Loucy (cell line): ENCODE results near the gene DDOST.

Experiments used
- H2AFZ ChIP-seq: fragments of 200-600 bp; sonication (generic); 2 replicates; pipeline ENCODE4 v1.6.0; 2016; ENCODE audit warnings: antibody characterized with exemption, mild to moderate bottlenecking, low read length, moderate library complexity
- H3F3A ChIP-seq: fragments of 200-600 bp; 2 replicates; pipeline ENCODE4 v1.6.0; 2016; ENCODE audit warnings: antibody characterized with exemption, low read depth, mild to moderate bottlenecking
- H3K27me3 ChIP-seq: fragments of 200-600 bp; sonication (generic); 2 replicates; pipeline ENCODE4 v1.6.1; 2014; ENCODE audit warnings: low read length, mild to moderate bottlenecking; ENCODE audit not compliant: insufficient read depth, poor library complexity, severe bottlenecking
- H3K36me3 ChIP-seq: fragments of 200-600 bp; sonication (generic); 2 replicates; pipeline ENCODE4 v1.6.1; 2016; ENCODE audit warnings: low read length; ENCODE audit not compliant: insufficient read depth
- H3K4me1 ChIP-seq: fragments of 200-600 bp; sonication (generic); 2 replicates; pipeline ENCODE4 v1.5.1; 2014; ENCODE audit warnings: low read length, mild to moderate bottlenecking; ENCODE audit not compliant: insufficient read depth, poor library complexity, severe bottlenecking
- H3K4me2 ChIP-seq: fragments of 200-600 bp; sonication (generic); 2 replicates; pipeline ENCODE4 v1.6.0; 2014; ENCODE audit warnings: antibody characterized with exemption, low read length, low read depth, mild to moderate bottlenecking; ENCODE audit not compliant: poor library complexity, severe bottlenecking
- H3K4me3 ChIP-seq: fragments of 200-600 bp; sonication (generic); 2 replicates; pipeline ENCODE4 v1.5.1; 2014; ENCODE audit warnings: low read length, mild to moderate bottlenecking, mixed read lengths; ENCODE audit not compliant: poor library complexity, severe bottlenecking
- H3K79me2 ChIP-seq: fragments of 200-600 bp; sonication (generic); 2 replicates; pipeline ENCODE4 v1.6.1; 2014; ENCODE audit warnings: low read length; ENCODE audit not compliant: insufficient read depth
- H3K9ac ChIP-seq: fragments of 200-600 bp; sonication (generic); 2 replicates; pipeline ENCODE4 v1.6.0; 2014; ENCODE audit warnings: mild to moderate bottlenecking, low read depth, low read length, moderate library complexity; ENCODE audit not compliant: poor library complexity, severe bottlenecking
- H3K9me2 ChIP-seq: fragments of 200-600 bp; sonication (generic); replicated peaks from 2 replicates; pipeline ENCODE4 v1.6.1; 2016; ENCODE audit warnings: low read depth, low read length, mixed read lengths
- H3K9me3 ChIP-seq: fragments of 200-600 bp; sonication (generic); 2 replicates; pipeline ENCODE4 v1.6.1; 2014; ENCODE audit warnings: mild to moderate bottlenecking, antibody characterized with exemption, low read length, low read depth; ENCODE audit not compliant: insufficient read depth
- H4K20me1 ChIP-seq: fragments of 200-600 bp; sonication (generic); 2 replicates; pipeline ENCODE4 v1.6.0; 2014; ENCODE audit warnings: antibody characterized with exemption, low read length, mild to moderate bottlenecking; ENCODE audit not compliant: insufficient read depth, poor library complexity, severe bottlenecking
- EZH2phosphoT487 ChIP-seq: fragments of 200-600 bp; IDR thresholded peaks from 2 replicates; pipeline ENCODE4 v1.6.1; 2018; ENCODE audit warnings: antibody characterized with exemption, mild to moderate bottlenecking, moderate library complexity, borderline replicate concordance
- TF ChIP-seq, protein P1 (sequence below): fragments of 200-600 bp; sonication (generic); conservative IDR thresholded peaks from 2 replicates; pipeline ENCODE4 v1.5.1; 2014; ENCODE audit warnings: mild to moderate bottlenecking, antibody characterized with exemption, low read length

The DDOST gene

GRCh38 chr1:20640183-20640597, 21.0 kb downstream of the DDOST start:
- Histone ChIP-seq H3K27me3 (no peaks in the 10 kb centered on the region), H3K4me1 (no peaks in the 10 kb centered on the region), H3K36me3 (no peaks in the 10 kb centered on the region), H3K4me2 (no peak overlapping the region), H4K20me1 (no peaks in the 10 kb centered on the region), H3F3A (no peaks in the 10 kb centered on the region), H3K9me3 (no peaks in the 10 kb centered on the region), H3K9ac (no peak overlapping the region), H2AFZ (no peak overlapping the region), H3K9me2 (no peaks in the 10 kb centered on the region), H3K79me2 (no peaks in the 10 kb centered on the region), H3K4me3 (no peak overlapping the region)
- TF ChIP-seq, protein P1, sequence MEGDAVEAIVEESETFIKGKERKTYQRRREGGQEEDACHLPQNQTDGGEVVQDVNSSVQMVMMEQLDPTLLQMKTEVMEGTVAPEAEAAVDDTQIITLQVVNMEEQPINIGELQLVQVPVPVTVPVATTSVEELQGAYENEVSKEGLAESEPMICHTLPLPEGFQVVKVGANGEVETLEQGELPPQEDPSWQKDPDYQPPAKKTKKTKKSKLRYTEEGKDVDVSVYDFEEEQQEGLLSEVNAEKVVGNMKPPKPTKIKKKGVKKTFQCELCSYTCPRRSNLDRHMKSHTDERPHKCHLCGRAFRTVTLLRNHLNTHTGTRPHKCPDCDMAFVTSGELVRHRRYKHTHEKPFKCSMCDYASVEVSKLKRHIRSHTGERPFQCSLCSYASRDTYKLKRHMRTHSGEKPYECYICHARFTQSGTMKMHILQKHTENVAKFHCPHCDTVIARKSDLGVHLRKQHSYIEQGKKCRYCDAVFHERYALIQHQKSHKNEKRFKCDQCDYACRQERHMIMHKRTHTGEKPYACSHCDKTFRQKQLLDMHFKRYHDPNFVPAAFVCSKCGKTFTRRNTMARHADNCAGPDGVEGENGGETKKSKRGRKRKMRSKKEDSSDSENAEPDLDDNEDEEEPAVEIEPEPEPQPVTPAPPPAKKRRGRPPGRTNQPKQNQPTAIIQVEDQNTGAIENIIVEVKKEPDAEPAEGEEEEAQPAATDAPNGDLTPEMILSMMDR: peak; percentile 94
- TF ChIP-seq EZH2phosphoT487: no peak

DNA sequence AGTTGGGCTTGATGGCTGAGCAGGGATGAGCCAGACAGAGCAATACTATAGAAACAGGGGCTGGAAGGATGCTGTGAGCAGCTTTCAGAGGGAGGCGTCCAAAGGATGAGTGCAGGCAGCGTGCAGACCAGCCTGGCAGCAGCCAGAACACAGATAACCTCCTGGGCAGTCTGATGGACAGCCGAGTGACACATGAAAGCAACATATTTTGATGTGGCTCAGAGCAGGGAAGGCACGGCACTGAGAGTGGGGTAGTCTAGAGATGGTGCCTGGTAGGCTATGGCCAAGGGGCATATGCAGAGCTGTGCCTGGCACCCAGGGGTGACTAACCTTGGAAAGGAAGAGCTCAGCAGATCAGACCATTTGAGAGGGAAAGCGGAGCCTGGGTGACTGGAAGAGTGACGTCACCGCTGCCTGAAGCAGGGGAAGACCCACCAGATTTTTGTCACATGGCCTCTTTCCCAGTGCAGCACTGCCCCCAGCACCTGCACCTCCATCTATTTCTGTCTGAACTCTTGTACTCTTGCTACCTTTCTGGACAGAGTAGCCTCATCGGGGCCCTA, 24.3 kb downstream of the DDOST start:
- H3K36me3 ChIP-seq: no peaks in the 10 kb centered on the region
- H3F3A ChIP-seq: no peaks in the 10 kb centered on the region
- H3K4me3 ChIP-seq: no peak overlapping the region
- no peaks in the 10 kb centered on the region for H3K9me2 ChIP-seq
- H3K4me2 ChIP-seq: no peak overlapping the region
- no peak for TF ChIP-seq EZH2phosphoT487
- TF ChIP-seq, protein P1: no peak
- H2AFZ ChIP-seq: no peak overlapping the region
- no peaks in the 10 kb centered on the region for H4K20me1 ChIP-seq
- no peaks in the 10 kb centered on the region for H3K9me3 ChIP-seq
- no peaks in the 10 kb centered on the region for H3K4me1 ChIP-seq
- H3K27me3 ChIP-seq: no peaks in the 10 kb centered on the region
- no peak overlapping the region for H3K9ac ChIP-seq
- H3K79me2 ChIP-seq: no peaks in the 10 kb centered on the region

- Histone ChIP-seq H3K9me2 (no peaks in the 10 kb centered on the region), H2AFZ (peak overlapping the region; percentile 95), H3K79me2 (no peaks in the 10 kb centered on the region), H3K4me3 (peak overlapping the region; percentile 87), H3K27me3 (no peaks in the 10 kb centered on the region), H3K4me1 (no peaks in the 10 kb centered on the region), H3K9ac (peak overlapping the region; percentile 73), H3K4me2 (peak overlapping the region; percentile 90), H3F3A (no peaks in the 10 kb centered on the region), H3K9me3 (no peaks in the 10 kb centered on the region), H4K20me1 (no peaks in the 10 kb centered on the region), H3K36me3 (no peaks in the 10 kb centered on the region)
- no peak for TF ChIP-seq EZH2phosphoT487
- TF ChIP-seq, protein P1: no peak
Measured at GRCh38 chr1:20634594-20635084, 26.5 kb downstream of the DDOST start.
